T-helper 2 cell treated with Interferon-gamma antibody and Interleukin-4, amounts not matched to agents 100 ng/mL and 5 ng/mL, for 36 hours (primary cell): Measurements from ENCODE around the gene GPHB5. TPM values are rescaled to one million over a fixed set of nuclear protein-coding genes. Genes with fewer than 3 reads are reported as not detected.
"Not testable (repeated sequence)": the region's sequence is repeated elsewhere in the genome, so short reads cannot be mapped to it uniquely, and the experiment has no call there.

ENCODE experiments used
- intact Hi-C: fragments of 100-400 bp; cut with micrococcal nuclease; formaldehyde crosslinking; loops from one replicate; pipeline ENCODE4 v1.15.1; 2023
- total RNA-seq: library from RNA; stranded (reverse); gene quantifications from 2 replicates; pipeline ENCODE4 v1.2.3, GENCODE V29; 2022

Gene GPHB5
- total RNA-seq, 1 donor from 2014 or later = not detected

GRCh38 chr14:63296060-63296563 is 22.6 kb downstream of the GPHB5 start:
- intact Hi-C loops = no loop called here

- intact Hi-C loops = no loop called here
Observed at GRCh38 chr14:63295231-63295685, 23.5 kb downstream of the GPHB5 start.

- intact Hi-C loops = no loop called here
Observed at GRCh38 chr14:63292805-63293204, 25.9 kb downstream of the GPHB5 start.

GRCh38 chr14:63290741-63291430 is 27.8 kb downstream of the GPHB5 start:
- intact Hi-C loops = no loop called here

GRCh38 chr14:63288853-63289252 is 29.9 kb downstream of the GPHB5 start:
- intact Hi-C loops = no loop called here

GRCh38 chr14:63287666-63288483 is 30.9 kb downstream of the GPHB5 start:
- intact Hi-C loops = no loop called here

- intact Hi-C loops = no loop called here
Observed at GRCh38 chr14:63286071-63286470, 32.7 kb downstream of the GPHB5 start.

- intact Hi-C loops = no loop called here
Observed at GRCh38 chr14:63283884-63284248, 34.9 kb downstream of the GPHB5 start.

- intact Hi-C loops = no loop called here
Observed at GRCh38 chr14:63282997-63283883, 35.5 kb downstream of the GPHB5 start.

GRCh38 chr14:63279933-63280332 is 38.8 kb downstream of the GPHB5 start:
- intact Hi-C loops = not testable (repeated sequence)

- intact Hi-C loops = loop anchor here (2.0 kb wide), 2 partner anchors 1099 to 1115 kb away; no protein-coding TSS in a partner anchor
Observed at GRCh38 chr14:63277591-63278183, 41.0 kb downstream of the GPHB5 start.

GRCh38 chr14:63276492-63277342 is 42.0 kb downstream of the GPHB5 start:
- intact Hi-C loops = loop anchor here (2.0 kb wide), 2 partner anchors 1098 to 1114 kb away; no protein-coding TSS in a partner anchor

GRCh38 chr14:63276016-63276415 is 42.7 kb downstream of the GPHB5 start:
- intact Hi-C loops = loop anchor here (2.0 kb wide), 2 partner anchors 1097 to 1113 kb away; no protein-coding TSS in a partner anchor

- intact Hi-C loops = loop anchor here (2.0 kb wide), 2 partner anchors 1097 to 1113 kb away; no protein-coding TSS in a partner anchor
Observed at GRCh38 chr14:63275611-63276010, 43.1 kb downstream of the GPHB5 start.

- intact Hi-C loops = no loop called here
Observed at GRCh38 chr14:63273717-63274655, 44.7 kb downstream of the GPHB5 start.

GRCh38 chr14:63273129-63273528 is 45.6 kb downstream of the GPHB5 start:
- intact Hi-C loops = no loop called here

- intact Hi-C loops = no loop called here
Observed at GRCh38 chr14:63269561-63270225, 49.0 kb downstream of the GPHB5 start.

- intact Hi-C loops = no loop called here
Observed at GRCh38 chr14:63268771-63269170, 50.0 kb downstream of the GPHB5 start.
